DMS79 (cell line): ENCODE data around the gene ZNF672.
"Not testable (repeated sequence)": the region's sequence is repeated elsewhere in the genome, so short reads cannot be mapped to it uniquely, and the experiment has no call there.

Experiments used
- DNase-seq: peaks from one replicate; lab custom pipeline; 2025; lab: John Stamatoyannopoulos, UW

The ZNF672 gene

DNA sequence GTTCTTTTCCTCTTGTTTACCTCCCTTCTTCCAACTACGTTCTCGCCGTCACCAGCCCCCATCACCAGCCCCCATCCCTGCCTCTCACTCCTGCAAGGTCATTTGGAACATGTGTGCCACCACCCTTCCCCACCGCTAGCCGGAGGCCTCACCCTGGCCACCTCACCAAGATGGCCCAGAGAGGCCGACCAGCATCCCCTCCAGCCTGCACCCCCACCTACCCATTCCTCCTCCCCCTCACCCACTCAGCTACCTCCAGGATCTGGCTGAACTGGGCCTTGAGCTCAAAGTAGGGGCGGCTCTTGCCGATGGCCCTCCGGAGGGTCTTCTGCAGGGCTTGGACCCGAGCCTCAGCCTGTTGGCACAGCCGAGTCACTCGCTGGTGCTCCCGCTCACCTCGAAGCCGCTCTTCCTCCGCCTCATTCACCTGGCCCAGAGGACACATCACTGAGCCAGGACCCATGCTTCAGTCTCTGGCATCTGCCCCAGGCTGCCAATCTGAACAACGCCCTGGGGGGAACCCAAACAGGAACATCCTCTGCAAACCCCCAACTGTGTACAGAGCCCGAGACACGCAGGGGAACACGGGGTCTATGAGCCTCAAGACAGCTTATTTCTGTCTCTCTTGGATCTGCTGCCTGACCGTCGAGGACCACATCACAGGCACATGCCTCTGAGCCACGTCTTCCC is 25.1 kb upstream of the ZNF672 start:
- DNase-seq = no peak

DNA sequence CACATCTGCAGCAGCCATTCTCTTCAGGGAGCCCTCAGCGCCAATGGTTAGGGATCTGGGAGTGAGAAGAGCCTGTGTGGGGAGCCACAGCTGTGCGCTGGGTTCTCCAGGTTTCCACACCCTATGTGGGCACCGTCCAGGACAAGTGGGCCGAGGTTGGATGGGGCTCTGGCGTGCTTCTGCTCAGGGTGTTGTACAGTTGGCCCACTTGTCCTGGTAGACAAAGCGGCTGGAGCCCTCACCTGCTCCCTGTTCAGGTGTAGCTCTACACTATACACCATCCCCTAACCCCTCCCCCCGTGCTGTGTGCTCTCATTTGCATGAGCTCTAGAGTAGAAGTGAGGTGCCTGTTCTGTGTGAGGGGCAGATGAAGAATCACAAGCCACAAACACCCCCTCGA is 24.5 kb upstream of the ZNF672 start:
- no peak for DNase-seq

DNA sequence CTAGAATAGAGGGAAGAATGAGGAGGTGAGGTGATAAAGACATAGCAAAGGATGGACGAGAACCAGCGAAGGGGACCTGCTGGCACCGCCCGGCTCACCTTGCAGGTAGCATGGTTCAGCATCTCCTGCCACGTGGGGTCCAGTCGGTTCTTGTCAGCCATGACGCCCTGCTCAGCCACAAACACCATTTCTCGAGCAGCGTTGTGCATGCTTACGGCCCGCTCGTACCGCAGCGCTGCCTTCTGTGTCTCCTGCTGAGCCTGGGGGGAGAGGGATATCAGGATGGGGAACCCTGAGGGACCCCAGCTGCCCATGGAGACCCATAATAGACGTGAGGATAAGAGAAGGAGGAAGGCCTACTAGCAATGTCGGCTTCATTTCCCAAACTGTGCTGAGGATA is 23.7 kb upstream of the ZNF672 start:
- no peak for DNase-seq

DNA sequence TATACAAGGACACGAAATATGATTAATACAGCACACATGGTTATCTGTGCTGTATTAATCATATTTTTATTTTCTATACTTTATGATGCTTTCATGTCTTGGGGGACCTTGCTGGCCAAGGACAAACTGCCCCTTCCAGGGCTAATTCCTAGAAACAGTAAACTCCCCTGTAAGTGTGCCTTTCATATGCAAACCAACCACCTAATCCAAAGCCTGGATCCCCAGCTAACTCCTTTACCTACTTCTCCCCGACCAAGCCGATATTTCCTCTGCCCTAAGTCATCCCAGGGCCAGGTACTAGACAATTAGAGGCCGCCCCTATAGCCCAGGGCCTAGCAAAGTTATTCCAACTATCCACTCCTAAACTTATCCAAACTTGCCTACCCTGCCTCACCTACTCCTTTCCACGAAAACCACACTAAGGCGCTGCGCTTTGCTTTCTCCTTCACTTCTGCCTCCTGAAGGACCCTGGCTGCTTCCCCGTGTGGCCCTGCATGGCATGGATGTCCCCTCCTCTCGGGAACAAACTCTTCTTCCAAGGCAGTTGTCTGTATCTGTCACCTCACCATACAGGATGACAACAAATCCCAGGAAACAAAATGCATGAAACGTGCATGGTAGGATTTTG is 22.5 kb upstream of the ZNF672 start:
- DNase-seq = no peak

DNA sequence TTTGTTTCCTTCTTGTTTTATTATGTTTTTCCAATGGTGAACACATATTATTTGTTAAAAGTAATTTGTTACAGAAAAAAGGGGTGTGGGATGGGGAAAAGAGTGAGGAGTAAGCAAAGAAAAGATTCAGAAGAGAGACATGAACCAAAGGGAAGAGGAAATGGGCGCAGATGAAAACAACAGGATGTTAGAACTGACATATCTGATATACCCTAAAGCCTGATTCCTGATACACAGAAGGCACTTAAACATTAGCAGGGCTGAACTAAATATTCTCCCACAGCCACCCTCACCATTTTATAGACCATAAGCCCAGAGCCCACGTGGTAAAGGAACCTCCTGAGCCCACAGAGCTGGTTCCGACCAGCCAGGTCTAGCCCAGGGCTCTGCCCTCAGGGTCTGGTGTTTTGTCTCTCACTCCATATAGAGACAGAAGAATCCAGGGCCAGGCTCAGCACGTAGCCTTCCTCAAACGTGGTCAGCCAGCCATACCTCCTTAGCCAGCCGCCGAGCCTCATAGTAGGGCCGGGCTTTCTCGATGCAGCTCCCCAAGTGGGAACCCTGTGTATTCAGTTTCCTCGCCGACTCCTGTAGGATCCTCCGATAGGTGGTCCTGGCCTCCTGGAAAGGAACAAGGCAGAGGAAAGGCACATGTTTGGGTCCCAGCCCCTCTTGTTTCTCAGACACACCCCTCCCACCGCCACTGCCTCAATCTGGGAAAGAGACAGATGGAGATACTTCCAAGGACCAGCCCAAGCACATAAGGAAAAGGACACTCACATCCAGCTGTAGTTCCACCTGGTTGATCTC is 21.8 kb upstream of the ZNF672 start:
- no peak for DNase-seq

DNA sequence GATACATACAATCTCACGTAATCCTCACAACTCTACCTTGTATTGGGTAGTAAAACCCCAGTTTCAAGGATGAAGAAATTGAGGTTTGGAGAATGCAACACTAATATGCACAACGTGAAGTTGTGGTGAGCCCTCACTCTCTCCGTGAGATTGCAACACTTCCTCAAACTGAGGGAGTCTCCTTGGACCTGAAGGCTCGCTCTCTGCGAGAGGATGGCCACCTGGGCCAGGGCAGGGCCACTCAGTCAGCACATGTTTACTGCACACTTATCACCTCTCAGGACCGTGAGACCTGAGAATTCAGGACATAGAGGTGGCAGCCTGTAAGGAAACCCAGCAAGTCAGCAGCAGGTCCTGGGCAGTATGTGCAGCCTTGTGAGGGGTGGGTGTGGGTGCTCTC is 21.0 kb upstream of the ZNF672 start:
- no peak for DNase-seq

DNA sequence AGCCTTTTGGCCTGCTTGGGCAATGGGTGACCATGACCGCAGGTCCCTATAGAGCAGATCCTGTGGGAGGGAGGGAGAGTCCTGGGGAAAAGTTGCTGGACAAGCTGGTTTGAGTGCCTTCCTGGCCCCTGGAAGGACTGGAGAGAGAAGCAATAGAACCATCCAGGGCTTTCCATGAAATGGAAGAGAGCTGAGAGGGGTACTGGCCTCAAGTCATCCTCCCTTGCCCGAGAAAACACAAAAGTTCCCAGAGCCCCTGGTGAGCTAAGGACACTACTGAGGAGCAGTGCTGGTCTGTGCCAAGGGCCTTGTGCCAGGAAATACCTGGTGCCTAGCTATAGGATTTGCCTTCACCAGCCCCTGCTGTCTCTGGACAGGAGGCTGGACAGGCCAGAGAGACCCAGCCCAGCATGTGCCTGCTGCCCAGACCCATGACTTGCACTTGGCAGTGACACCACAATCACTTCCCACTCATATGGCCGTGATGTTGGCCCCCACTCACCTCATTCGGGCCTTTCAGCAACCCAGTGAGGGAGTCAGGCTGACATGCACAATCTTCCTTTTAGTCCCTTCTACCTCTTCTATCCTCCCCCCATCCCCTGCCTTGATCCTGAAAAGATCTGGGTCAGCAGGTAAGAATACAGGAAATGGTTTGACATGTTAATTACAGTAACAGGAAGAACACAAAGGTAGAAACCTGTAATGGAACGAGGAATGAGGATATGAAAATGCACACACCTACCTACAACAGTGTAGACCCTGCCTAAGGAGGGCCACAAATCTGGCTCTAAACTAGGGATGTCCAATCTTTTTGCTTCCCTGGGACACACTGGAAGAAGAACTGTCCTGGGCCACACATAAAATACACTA is 19.3 kb upstream of the ZNF672 start:
- DNase-seq = no peak

DNA sequence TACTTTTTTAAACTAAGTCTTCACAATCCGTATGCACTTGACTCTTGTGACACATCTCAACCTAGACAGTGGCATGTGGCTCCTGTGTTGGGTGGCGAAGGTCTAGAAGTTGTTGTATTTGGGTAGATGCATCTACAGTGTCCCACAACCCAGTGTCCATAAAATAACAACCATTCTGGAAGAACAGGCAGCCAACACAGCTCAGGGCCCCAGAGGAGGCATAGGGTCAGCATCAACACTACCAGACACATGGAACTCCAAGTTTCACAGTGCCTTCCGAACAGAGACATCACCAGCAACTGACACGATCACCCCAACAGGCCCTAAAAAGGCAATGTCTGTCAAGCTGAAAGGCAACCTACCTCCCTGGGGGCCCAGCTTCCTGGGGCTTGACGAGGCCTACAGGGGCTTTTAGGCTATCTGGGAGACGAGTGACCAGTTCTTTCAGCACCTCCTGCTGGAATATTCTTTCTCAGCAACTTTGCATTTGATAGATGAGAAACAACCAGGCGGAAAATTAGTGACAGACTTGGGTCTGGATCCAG is 17.9 kb upstream of the ZNF672 start:
- no peak for DNase-seq

DNA sequence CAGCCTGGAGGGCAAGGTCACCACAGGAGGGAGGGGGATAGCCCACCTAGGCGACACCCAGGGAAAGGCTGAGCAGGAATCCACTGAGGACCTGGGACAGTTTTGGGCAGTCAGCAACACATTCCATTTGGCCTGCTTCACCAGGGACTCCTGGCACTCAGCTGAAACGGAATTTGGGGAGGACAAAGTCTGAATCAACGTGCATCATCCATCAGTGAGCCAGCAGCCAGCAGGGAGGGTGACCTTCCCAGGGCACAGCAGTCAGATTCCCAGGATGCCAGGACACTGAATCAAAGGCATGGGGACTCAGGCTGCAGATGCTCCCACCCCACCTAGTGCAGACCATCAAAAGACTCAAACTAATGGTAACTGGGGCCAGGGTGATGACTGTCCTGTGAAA is 16.9 kb upstream of the ZNF672 start:
- DNase-seq = no peak

DNA sequence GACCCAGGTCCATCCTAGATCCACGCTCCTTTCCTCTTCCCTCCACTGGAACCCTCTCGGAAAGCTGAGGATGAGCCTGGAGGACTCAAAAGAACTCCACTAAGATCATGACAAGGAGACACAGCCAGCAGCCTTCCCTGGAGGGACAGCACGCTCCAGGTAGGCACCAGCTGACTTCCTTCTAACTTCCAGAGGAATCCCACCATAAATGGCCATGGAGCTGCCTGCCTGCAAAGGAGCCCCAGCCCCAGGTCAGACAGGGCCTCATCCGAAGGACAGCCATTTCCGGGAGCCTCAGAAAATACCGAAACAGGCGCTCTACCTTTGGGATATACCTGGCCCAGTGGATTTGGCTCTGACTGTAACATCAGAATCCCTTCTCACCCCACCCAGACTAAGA is 16.4 kb upstream of the ZNF672 start:
- DNase-seq = no peak

DNA sequence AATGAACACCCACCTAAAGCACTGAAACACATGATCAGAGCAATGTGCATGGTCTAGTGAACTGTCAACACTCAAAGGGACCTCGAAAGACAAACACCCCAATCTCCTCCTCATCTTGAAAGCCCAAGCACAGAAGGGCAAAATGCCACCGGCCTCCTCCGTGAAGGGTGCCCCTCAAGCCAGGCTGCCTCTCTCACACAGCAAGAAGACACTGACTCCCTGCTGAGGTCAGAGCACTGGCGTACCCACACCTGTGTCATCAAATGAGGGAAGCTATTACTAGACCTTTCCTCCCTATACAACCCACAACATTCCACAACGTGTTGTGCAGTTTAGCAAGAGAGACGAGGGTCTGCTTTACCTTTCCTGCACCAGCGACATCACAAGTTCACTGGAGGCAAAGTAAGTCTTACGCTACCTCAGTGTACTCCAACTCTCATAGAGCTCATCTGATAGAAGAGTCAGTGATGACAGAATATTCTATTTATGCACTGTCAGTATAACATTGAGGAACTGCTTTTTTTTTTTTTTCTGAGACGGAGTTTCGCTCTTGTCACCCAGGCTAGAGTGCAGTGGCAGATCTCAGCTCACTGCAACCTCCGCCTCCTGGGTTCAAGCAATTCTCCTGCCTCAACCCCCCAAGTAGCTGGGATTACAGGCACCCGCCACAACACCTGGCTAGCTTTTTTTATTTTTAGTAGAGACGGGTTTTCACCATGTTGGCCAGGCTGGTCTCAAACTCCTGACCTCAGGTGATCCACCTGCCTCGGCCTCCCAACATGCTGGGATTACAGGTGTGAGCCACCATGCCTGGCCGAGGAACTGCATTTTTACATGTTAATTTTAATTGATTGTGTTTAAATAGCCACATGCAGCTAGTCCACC is 15.6 kb upstream of the ZNF672 start:
- DNase-seq = no peak

DNA sequence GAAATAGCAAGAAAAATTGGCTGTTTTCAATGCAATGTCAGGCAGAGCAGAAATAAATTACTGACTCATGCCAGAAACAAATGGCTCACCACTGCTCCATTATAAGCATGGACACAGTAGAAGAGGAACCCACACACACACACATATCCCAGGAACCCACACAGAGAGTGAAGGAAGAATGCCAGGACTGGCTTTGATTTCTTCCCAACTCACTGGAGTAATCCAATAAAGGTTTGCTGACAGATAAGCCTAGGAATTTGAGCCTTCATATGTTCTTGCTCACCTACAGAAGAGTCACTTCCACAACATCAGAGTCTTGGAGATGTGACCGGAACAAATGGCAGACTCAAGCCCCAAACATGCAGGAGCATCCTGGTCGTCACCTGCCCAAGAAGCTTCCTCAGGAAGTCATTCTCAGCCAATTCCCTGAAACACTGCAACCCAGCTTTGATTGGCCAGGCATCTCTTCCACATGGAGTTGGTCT is 14.5 kb upstream of the ZNF672 start:
- DNase-seq = no peak

DNA sequence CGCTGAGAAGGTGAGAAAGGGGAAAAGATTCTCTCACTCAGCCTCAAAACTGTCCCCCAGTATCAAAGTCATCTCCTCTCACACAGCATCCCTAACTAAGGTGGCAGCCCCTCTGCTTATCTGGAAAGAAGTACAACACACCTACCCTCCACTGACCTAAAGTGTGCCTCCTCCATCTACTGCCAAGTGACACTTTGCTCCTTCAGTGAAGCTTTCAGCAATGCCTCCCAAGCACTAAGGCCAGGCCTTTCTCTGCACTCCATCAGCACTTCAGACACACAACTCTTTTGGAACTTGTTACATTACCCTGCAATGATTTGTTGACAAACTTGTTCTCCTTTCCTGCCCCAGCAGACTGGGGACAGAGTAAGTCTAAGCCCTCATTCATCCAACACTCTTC is 13.7 kb upstream of the ZNF672 start:
- no peak for DNase-seq

DNA sequence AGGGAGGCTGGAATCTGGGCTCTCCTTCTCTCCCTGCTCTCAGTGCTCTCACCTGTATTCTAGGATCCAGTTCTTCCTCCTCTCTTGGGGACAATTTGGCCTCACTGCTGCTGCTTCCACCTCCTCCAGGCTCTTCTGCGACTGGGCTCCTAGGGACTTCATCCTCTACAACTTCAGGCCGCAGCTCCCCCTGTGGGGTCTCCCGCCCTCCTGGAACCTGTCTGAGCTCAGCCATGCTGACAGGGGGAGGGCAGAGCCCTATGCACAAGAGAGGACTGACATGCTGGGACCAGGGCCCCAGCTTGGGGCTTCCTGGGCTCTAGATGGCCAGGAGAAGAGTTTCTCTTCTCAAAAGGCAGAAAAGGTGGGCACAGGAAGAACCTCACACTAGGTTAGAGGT is 13.3 kb upstream of the ZNF672 start:
- no peak for DNase-seq

DNA sequence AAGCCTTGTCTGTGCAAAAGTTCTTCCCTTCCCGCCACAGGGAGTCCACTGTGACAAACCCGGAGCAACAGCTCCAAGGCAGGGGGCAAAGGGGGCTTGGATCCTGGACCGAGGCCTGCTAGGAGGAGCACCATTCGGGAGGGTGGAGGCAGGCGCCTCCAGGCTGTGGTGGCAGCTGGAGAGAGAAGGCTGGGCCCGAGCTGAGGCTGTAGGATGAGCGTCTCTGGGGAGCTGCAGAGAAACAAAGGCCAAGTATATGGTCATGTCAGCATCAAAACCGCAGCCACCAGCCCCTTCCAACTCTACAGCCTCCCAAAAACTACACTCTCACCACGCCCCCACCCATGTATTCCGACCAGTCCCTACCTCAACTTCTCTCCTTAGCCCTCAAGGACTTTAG is 12.9 kb upstream of the ZNF672 start:
- no peak for DNase-seq

DNA sequence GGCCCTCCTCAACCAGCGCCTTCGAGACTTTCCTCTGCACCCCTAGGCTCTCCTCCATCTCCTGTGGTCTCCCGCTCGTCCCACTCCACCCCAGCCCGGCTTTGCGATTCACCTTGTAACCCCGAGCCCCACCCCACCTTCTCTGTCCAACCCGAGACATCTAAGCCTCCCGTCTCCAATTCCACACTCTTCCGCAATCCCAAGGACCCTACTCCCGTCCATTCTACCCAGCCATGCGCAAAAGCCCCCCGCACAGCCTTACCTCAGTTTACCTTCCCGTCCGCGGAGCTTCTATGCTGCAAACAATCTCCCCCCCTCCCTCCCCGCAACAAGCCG is 12.5 kb upstream of the ZNF672 start:
- DNase-seq = no peak

DNA sequence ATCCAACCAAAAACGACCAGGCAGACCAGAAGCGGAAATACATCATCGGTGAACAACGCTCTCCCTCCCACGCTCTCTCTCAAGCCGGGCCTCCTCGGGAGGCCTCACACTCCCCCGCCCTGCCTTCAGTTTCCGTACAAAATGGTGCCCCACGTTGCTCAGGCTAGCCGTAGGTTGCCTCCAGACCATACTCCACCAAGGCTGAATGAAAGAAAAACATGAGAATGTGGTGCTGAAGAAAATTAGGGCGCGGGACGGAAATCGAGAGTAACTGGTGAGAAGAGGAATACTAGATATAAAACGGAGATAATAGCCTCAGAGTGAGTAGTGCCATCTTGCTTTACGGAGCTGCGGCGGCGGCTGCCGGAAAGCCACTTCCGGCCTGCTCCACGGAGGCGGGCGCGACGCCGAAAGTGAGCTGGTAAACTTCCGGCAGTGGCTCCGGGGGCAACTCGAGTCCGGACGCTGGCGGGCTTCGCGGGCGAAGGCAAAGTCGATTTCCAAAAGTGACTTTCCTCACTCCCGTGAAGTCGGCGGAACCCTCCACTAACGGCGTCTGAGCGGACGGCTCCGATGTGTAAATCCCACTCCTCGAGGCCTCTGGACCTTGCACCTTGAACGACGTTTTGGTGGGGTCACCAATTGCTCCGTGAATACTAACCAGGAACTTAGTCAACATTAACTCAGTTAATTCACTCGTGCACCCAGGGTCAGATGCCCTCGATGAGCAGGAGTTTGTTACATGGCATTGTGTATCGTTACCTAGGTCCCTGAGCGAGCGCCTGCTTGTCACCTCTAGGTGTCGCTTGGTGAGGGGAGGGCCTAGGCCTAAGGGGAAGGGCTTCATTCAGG is 11.9 kb upstream of the ZNF672 start, which contains the start of gene SH3BP5L:
Gene SH3BP5L (minus strand): TSS at position 7 of the 852 bp plus-strand sequence. CDS start 980 bp downstream, outside the sequence.
- peak; percentile 86 for DNase-seq

DNA sequence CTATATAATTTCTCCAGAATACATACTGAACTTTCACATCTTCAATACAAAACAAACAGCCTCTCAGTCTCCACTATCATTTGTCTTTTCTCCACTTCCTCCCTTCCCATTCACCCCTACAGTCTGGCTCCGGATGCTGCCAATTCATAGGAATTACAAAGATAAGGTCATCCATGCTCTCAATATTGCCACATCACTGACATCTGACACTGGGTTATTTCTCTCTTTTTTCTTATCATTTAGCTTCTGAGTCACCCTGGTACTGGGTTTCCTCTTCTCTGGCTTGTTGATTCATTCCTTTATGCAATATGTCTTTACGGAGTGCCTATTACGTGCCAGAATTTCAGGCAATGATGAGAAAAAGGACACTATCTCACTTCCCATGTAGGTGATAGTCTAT is 9.2 kb upstream of the ZNF672 start:
- DNase-seq = no peak

DNA sequence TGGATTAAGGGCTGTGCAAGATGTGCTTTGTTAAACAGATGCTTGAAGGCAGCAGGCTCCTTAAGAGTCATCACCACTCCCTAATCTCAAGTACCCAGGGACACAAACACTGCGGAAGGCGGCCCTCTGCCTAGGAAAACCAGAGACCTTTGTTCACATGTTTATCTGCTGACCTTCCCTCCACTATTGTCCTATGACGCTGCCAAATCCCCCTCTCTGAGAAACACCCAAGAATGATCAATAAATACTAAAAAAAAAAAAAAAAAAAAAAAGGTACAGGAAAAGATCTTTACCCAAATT is 7.4 kb upstream of the ZNF672 start:
- DNase-seq = not testable (repeated sequence)

DNA sequence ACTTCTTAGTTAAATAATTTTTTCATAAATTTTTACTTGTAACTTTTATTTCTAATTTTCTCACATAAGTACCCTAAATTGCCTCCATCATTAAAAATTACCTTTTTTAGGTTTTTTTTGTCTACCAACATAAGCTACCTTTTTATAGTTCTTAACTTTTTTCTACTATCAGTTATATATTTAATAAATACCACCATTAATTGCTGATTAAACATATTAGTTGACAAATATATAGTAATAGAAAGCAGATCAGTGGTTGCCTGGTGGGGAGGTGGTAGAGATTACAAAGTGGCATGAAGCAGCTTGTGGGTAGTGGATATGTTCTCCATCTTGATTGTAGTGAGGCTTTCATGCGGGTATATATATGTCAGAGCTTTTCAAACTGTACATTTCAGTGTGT is 6.2 kb upstream of the ZNF672 start:
- DNase-seq = no peak
